GM18519 (cell line): ENCODE measurements around the gene TBC1D9.
A peak's percentile ranks its signal among the peaks of the same experiment; 100 is the strongest.

ENCODE experiments used
- ATAC-seq: cut with Tn5 transposase; IDR thresholded peaks from one replicate; pipeline ENCODE4 v1.9.1; 2021; ENCODE audit warnings: mild to moderate bottlenecking, moderate library complexity; ENCODE audit not compliant: unreplicated experiment, low FRiP score

TBC1D9 gene

GRCh38 chr4:140659943-140660700 lies 96.1 kb downstream of the TBC1D9 start:
- ATAC-seq: no peak

GRCh38 chr4:140654495-140654814 lies 101.7 kb downstream of the TBC1D9 start:
- no peak for ATAC-seq

GRCh38 chr4:140653718-140654494 lies 102.3 kb downstream of the TBC1D9 start:
- no peak for ATAC-seq

GRCh38 chr4:140652601-140653000 lies 103.6 kb downstream of the TBC1D9 start:
- ATAC-seq: no peak

GRCh38 chr4:140648716-140649308 lies 107.4 kb downstream of the TBC1D9 start:
- no peak for ATAC-seq

- no peak for ATAC-seq
These were observed 110.4 kb downstream of the TBC1D9 start for GRCh38 chr4:140645614-140646412.

GRCh38 chr4:140645196-140645595 lies 111.0 kb downstream of the TBC1D9 start:
- no peak for ATAC-seq

GRCh38 chr4:140644470-140645185 lies 111.6 kb downstream of the TBC1D9 start:
- ATAC-seq: no peak

GRCh38 chr4:140643571-140644055 lies 112.6 kb downstream of the TBC1D9 start:
- no peak for ATAC-seq

GRCh38 chr4:140642674-140643437 lies 113.3 kb downstream of the TBC1D9 start:
- ATAC-seq: no peak

GRCh38 chr4:140641789-140642439 lies 114.3 kb downstream of the TBC1D9 start:
- no peak for ATAC-seq

- ATAC-seq: no peak
These were observed 115.1 kb downstream of the TBC1D9 start for GRCh38 chr4:140641105-140641555.

GRCh38 chr4:140640150-140640748 lies 115.9 kb downstream of the TBC1D9 start:
- ATAC-seq: no peak

- no peak for ATAC-seq
These were observed 117.1 kb downstream of the TBC1D9 start for GRCh38 chr4:140639066-140639465.

GRCh38 chr4:140637836-140638235 lies 118.3 kb downstream of the TBC1D9 start:
- peak; percentile 78 for ATAC-seq

- no peak for ATAC-seq
These were observed 120.6 kb downstream of the TBC1D9 start for GRCh38 chr4:140635606-140636005.

GRCh38 chr4:140633951-140634350 lies 122.2 kb downstream of the TBC1D9 start:
- ATAC-seq: no peak

GRCh38 chr4:140633124-140633523 lies 123.1 kb downstream of the TBC1D9 start:
- no peak for ATAC-seq
